Neuronal stem cell (in vitro differentiated cells): ENCODE data around the gene PTPRJ.

Experiments
- DNase-seq: peaks from one replicate; pipeline ENCODE4 v3.0.0-alpha.2; 2013; ENCODE audit warnings: low spot score
- H2AFZ ChIP-seq: one replicate; pipeline ENCODE4 v1.6.1; 2013; ENCODE audit warnings: mild to moderate bottlenecking, low read length, inconsistent platforms
- H2AK5ac ChIP-seq: 2 replicates; pipeline ENCODE4 v1.6.1; 2013; ENCODE audit warnings: low read depth, mild to moderate bottlenecking, inconsistent platforms, low read length, moderate library complexity, mixed read lengths
- H2BK120ac ChIP-seq: 2 replicates; pipeline ENCODE4 v1.6.1; 2013; ENCODE audit warnings: low read depth, mild to moderate bottlenecking, inconsistent platforms, low read length, moderate library complexity, mixed read lengths
- H2BK12ac ChIP-seq: one replicate; pipeline ENCODE4 v1.6.1; 2013; ENCODE audit warnings: low read length, inconsistent platforms
- H2BK15ac ChIP-seq: 2 replicates; pipeline ENCODE4 v1.6.1; 2013; ENCODE audit warnings: mild to moderate bottlenecking, low read length, inconsistent platforms, mixed read lengths
- H2BK5ac ChIP-seq: one replicate; pipeline ENCODE4 v1.6.1; 2013; ENCODE audit warnings: inconsistent platforms, mild to moderate bottlenecking, low read length, moderate library complexity
- H3K14ac ChIP-seq: one replicate; pipeline ENCODE4 v1.6.1; 2013; ENCODE audit warnings: low read length, inconsistent platforms
- H3K18ac ChIP-seq: 2 replicates; pipeline ENCODE4 v1.6.1; 2013; ENCODE audit warnings: low read length, inconsistent platforms
- H3K23ac ChIP-seq: 2 replicates; pipeline ENCODE4 v1.6.1; 2013; ENCODE audit warnings: low read depth, mild to moderate bottlenecking, mixed read lengths, low read length, inconsistent platforms; ENCODE audit not compliant: poor library complexity
- H3K27ac ChIP-seq: replicated peaks from 3 replicates; pipeline ENCODE4 v1.5.1; 2013; ENCODE audit warnings: low read length, inconsistent platforms
- H3K27me3 ChIP-seq, 3 experiments: 2 replicates each; pipeline ENCODE4 v1.6.1; 2013; ENCODE audit warnings: low read length in 3 of 3, mild to moderate bottlenecking in 2 of 3, inconsistent platforms in 1 of 3, low read depth in 1 of 3, mixed read lengths in 1 of 3, moderate library complexity in 1 of 3; ENCODE audit not compliant: control insufficient read depth in 3 of 3, insufficient read depth in 3 of 3
- H3K36me3 ChIP-seq, 2 donors: replicated peaks in 1 of 2; 2 replicates each; pipeline ENCODE4 v1.6.1; 2013; ENCODE audit warnings: low read length in 2 of 2; ENCODE audit not compliant: control insufficient read depth in 2 of 2, insufficient read depth in 2 of 2
- H3K4ac ChIP-seq: 2 replicates; pipeline ENCODE4 v1.6.1; 2013; ENCODE audit warnings: inconsistent platforms, mild to moderate bottlenecking, low read length, moderate library complexity
- H3K4me1 ChIP-seq, 2 donors: 1 replicate in 1 of 2; 2 replicates in 1 of 2; pipeline ENCODE4 v1.6.1; 2013; ENCODE audit warnings: low read length in 2 of 2, low read depth in 1 of 2; ENCODE audit not compliant: control insufficient read depth in 2 of 2, insufficient read depth in 1 of 2
- H3K4me2 ChIP-seq: one replicate; pipeline ENCODE4 v1.6.1; 2013; ENCODE audit warnings: mild to moderate bottlenecking, low read length, inconsistent platforms; ENCODE audit not compliant: insufficient read depth, poor library complexity, severe bottlenecking
- H3K4me3 ChIP-seq, 2 donors: 2 replicates each; pipeline ENCODE4 v1.5.1; 2013; ENCODE audit warnings: low read length in 2 of 2, mild to moderate bottlenecking in 2 of 2, inconsistent platforms in 1 of 2, moderate library complexity in 1 of 2
- H3K79me1 ChIP-seq: one replicate; pipeline ENCODE4 v1.6.1; 2013; ENCODE audit warnings: low read depth, mild to moderate bottlenecking, inconsistent platforms, low read length, moderate library complexity
- H3K9ac ChIP-seq: one replicate; pipeline ENCODE4 v1.6.1; 2013; ENCODE audit warnings: mild to moderate bottlenecking, low read depth, low read length, inconsistent platforms; ENCODE audit not compliant: poor library complexity
- H3K9me3 ChIP-seq, 2 donors: replicated peaks in 1 of 2; 2 replicates each; pipeline versions ENCODE3 to v1.6.1; 2013; ENCODE audit warnings: low read length in 2 of 2, mild to moderate bottlenecking in 2 of 2, inconsistent platforms in 1 of 2, low read depth in 1 of 2, mixed read lengths in 1 of 2, moderate library complexity in 1 of 2; ENCODE audit not compliant: control insufficient read depth in 2 of 2, insufficient read depth in 1 of 2
- H4K8ac ChIP-seq: one replicate; pipeline ENCODE4 v1.6.1; 2013; ENCODE audit warnings: low read depth, mild to moderate bottlenecking, inconsistent platforms, low read length, moderate library complexity
- H4K91ac ChIP-seq: one replicate; pipeline ENCODE4 v1.6.1; 2013; ENCODE audit warnings: low read length, low read depth, mild to moderate bottlenecking, inconsistent platforms; ENCODE audit not compliant: poor library complexity
- WGBS, 2 donors: extraction: QIAGEN DNeasy Blood & Tissue Kit; methylation state at CpG; one replicate each; pipeline ENCODE4 v1.1.7; 2013; ENCODE audit warnings: missing lambda C conversion rate in 2 of 2, mixed read lengths in 1 of 2; ENCODE audit not compliant: insufficient read length in 2 of 2, insufficient replicate concordance in 1 of 2; ENCODE audit errors: extremely low coverage in 2 of 2; 5-methylcytosine and 5-hydroxymethylcytosine counted together

Gene PTPRJ

DNA sequence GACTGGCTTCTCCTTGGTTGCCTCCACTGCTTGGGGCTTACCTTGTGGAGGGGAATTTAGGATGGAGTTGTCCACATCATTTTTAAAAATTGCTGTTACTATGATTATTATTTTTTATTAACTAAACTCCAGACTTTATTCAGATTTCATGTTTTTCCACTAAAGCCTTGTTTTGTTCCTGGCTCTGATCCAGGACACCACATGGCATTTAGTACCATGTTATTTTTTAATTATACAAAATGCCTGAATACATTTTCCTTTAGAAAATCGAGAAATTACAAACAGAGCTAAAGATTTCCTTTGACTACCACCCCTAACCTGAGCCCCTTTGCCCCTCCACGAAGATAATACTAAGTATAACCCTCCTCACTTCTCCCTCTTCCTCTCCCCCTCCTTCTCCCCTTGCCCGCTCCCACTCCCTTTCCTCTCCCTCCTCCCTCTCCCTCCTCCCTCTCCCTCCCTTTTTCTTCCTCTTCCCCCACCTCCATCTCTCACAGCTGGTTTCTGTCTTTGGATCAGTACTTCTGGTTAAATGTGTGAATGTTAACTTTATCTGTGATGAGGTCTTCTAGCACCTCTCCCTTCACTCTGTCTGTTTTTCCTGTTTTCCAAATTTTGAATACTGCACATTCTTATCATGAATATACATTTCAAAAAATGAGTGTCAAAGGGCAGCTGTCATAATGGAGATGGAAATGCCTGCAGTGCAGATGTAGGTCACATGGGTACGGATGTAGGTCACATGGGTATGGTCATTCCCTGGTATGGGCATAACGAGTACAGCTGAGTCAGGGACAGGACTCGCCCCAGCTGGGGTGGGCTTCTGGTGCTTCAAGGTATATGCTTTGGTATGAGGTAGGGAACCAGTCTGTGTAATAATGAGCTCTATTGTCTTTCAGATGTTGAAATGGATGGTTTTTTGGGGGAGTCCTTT is 181.9 kb downstream of the PTPRJ start:
- H2BK15ac ChIP-seq: no peak overlapping the region
- no peak for DNase-seq
- H4K91ac ChIP-seq: no peak overlapping the region
- no peaks in the 10 kb centered on the region for H3K27me3 ChIP-seq
- H4K8ac ChIP-seq: no peak overlapping the region
- WGBS, 2 donors: no CpG with 5 or more reads among the region's 6 CpGs
- H3K4ac ChIP-seq: no peak overlapping the region
- no peak overlapping the region for H3K23ac ChIP-seq
- H3K36me3 ChIP-seq: peaks cover 16 to 45% of the 10 kb centered on the region in 2 donors
- H2AK5ac ChIP-seq: no peak overlapping the region
- H2AFZ ChIP-seq: no peak overlapping the region
- no peak overlapping the region for H3K14ac ChIP-seq
- no peak overlapping the region for H2BK120ac ChIP-seq
- H3K4me1 ChIP-seq: no peaks in the 10 kb centered on the region
- H2BK12ac ChIP-seq: no peak overlapping the region
- no peak overlapping the region for H3K27ac ChIP-seq
- H3K9ac ChIP-seq: no peak overlapping the region
- H2BK5ac ChIP-seq: no peak overlapping the region
- H3K9me3 ChIP-seq: no peaks in the 10 kb centered on the region
- no peak overlapping the region for H3K4me2 ChIP-seq
- H3K4me3 ChIP-seq: no peak overlapping the region
- H3K18ac ChIP-seq: no peak overlapping the region
- no peaks in the 10 kb centered on the region for H3K79me1 ChIP-seq

DNA sequence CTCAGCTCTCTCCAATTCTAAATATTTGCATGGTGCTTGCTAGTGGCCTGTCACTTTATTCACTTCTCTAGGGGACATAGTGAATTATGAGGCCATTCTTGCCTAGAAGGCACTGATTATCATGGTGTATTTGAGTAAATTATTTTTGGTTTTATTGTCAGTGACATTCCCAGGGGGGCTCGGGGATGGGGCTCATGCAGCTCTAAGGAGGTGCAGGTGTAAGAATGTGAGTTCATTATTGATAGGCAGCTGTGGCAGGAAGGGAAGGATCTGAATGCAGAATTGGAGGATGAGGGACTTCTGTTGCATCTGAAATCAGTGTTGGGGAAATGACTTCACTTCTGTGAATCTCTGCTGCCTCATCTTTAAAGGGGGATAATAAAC is 182.5 kb downstream of the PTPRJ start:
- no peak overlapping the region for H3K9ac ChIP-seq
- H3K4me1 ChIP-seq: no peaks in the 10 kb centered on the region
- no peak overlapping the region for H2BK12ac ChIP-seq
- H2BK5ac ChIP-seq: no peak overlapping the region
- no peak overlapping the region for H3K18ac ChIP-seq
- H3K23ac ChIP-seq: no peak overlapping the region
- H2AK5ac ChIP-seq: no peak overlapping the region
- H3K4me2 ChIP-seq: no peak overlapping the region
- no peaks in the 10 kb centered on the region for H3K9me3 ChIP-seq
- H4K8ac ChIP-seq: no peak overlapping the region
- no peak overlapping the region for H3K4ac ChIP-seq
- H3K27me3 ChIP-seq: no peaks in the 10 kb centered on the region
- H4K91ac ChIP-seq: no peak overlapping the region
- DNase-seq: no peak
- no peak overlapping the region for H3K14ac ChIP-seq
- no CpG with 5 or more reads among the region's 1 CpG for WGBS, 2 donors
- H3K4me3 ChIP-seq: no peak overlapping the region
- H3K36me3 ChIP-seq: peaks cover 14 to 42% of the 10 kb centered on the region in 2 donors
- no peak overlapping the region for H2BK15ac ChIP-seq
- H2AFZ ChIP-seq: no peak overlapping the region
- H3K79me1 ChIP-seq: no peaks in the 10 kb centered on the region
- H3K27ac ChIP-seq: no peak overlapping the region
- no peak overlapping the region for H2BK120ac ChIP-seq

DNA sequence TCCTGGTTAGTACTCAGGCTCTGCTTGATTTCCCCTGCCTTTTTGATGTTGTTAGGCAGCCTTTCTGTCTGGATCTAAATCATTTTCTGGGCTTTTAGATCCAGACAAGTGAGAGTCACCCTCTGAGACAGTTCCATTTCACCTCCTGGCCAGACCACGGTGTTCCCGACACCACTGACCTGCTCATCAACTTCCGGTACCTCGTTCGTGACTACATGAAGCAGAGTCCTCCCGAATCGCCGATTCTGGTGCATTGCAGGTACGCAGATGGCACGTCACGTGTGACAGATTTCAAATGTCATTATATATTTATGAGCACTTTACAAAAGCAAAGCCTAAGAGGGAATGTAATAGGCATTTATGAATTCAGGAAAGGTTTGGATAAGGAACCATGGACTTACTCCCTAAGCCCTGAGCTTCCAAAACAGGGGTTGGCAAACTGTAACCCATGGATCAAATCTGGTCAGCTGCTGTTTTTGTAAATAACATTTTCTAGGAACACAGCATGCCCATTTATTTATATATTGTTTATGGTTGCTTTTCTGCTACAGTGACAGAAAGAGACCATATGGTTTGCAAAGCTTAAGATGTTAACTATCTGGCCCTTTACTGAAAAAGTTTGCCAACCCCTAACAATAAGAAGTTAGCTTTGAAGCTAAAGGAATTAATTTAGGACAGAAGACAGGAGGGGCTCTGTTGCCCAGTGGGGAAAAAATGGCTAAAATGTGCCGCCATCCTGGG is 183.2 kb downstream of the PTPRJ start:
- Histone ChIP-seq H2BK15ac (no peak overlapping the region), H3K27me3 (no peaks in the 10 kb centered on the region), H3K9ac (no peak overlapping the region), H4K8ac (no peak overlapping the region), H3K4me2 (no peak overlapping the region), H2AFZ (no peak overlapping the region), H3K9me3 (no peaks in the 10 kb centered on the region), H3K23ac (no peak overlapping the region), H2AK5ac (no peak overlapping the region), H2BK120ac (no peak overlapping the region), H3K18ac (no peak overlapping the region), H3K79me1 (no peaks in the 10 kb centered on the region), H2BK5ac (no peak overlapping the region), H4K91ac (no peak overlapping the region), H3K36me3 (peaks cover 14 to 45% of the 10 kb centered on the region in 2 donors), H3K14ac (no peak overlapping the region), H2BK12ac (no peak overlapping the region), H3K4me1 (no peaks in the 10 kb centered on the region), H3K4me3 (no peak overlapping the region), H3K4ac (no peak overlapping the region), H3K27ac (no peak overlapping the region)
- DNase-seq: no peak
- WGBS, 2 donors: no CpG with 5 or more reads among the region's 12 CpGs

DNA sequence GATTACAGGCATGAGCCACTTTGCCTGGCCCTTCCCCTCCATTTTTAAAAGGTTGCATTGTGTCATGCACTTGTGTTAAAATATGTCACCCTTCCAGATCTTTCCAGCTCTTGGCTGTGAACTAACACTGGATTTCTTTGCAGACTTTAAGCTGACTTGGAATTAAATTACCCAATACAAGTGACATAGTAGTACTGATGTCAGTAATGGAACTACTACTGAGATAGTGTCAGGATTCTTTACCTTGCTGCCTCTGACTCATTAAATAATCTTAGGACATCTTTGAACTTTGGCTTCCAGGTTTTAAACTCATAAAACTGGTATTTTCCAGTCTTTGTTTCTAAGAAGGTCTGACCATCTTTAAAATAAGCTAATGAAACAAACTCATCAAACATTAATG is 184.5 kb downstream of the PTPRJ start:
- DNase-seq: no peak
- H3K79me1 ChIP-seq: no peaks in the 10 kb centered on the region
- H3K14ac ChIP-seq: no peak overlapping the region
- H3K27me3 ChIP-seq: no peaks in the 10 kb centered on the region
- H3K4ac ChIP-seq: no peak overlapping the region
- no peak overlapping the region for H2BK15ac ChIP-seq
- peaks cover 11 to 51% of the 10 kb centered on the region in 2 donors for H3K36me3 ChIP-seq
- H2BK12ac ChIP-seq: no peak overlapping the region
- H3K9me3 ChIP-seq: no peaks in the 10 kb centered on the region
- H2AK5ac ChIP-seq: no peak overlapping the region
- no peak overlapping the region for H4K8ac ChIP-seq
- H2BK5ac ChIP-seq: no peak overlapping the region
- H3K18ac ChIP-seq: no peak overlapping the region
- no peak overlapping the region for H2AFZ ChIP-seq
- no peak overlapping the region for H3K9ac ChIP-seq
- no peak overlapping the region for H3K23ac ChIP-seq
- no peak overlapping the region for H3K4me2 ChIP-seq
- H2BK120ac ChIP-seq: no peak overlapping the region
- no peak overlapping the region for H3K27ac ChIP-seq
- no peak overlapping the region for H3K4me3 ChIP-seq
- H3K4me1 ChIP-seq: peaks cover 7 to 8% of the 10 kb centered on the region in 2 donors
- H4K91ac ChIP-seq: no peak overlapping the region
